PC-3 (cell line): Measurements from ENCODE around the gene ORMDL3. TPM values are rescaled to one million over a fixed set of nuclear protein-coding genes. Genes with fewer than 3 reads are reported as not detected.

Experiments used
- ATAC-seq: fragments of 200-7000 bp; cut with Tn5 transposase; 2 replicates; pipeline ENCODE4 v1.9.1; 2020; ENCODE audit warnings: mild to moderate bottlenecking, moderate library complexity
- BruUV-seq: library from RNA; stranded (reverse); fragments of 400-500 nt; replicated peaks from 2 replicates; lab custom pipeline; 2021; lab: Mats Ljungman, UMichigan
- CTCF ChIA-PET: fragments of 300-600 bp; sonication (Branson Sonifier 250); formaldehyde crosslinking; loops from one replicate; lab custom pipeline; 2022; ENCODE audit warnings: antibody characterized with exemption; lab: Charles Lee
- POLR2A ChIA-PET: fragments of 300-600 bp; sonication (Branson Sonifier 250); formaldehyde crosslinking; loops from one replicate; lab custom pipeline; 2022; ENCODE audit warnings: antibody characterized with exemption; ENCODE audit not compliant: unreplicated experiment; lab: Charles Lee
- DNase-seq: peaks from one replicate; pipeline ENCODE4 v3.0.0-alpha.2; 2015
- H2AFZ ChIP-seq: fragments of 300-600 bp; sonication (generic); 2 replicates; pipeline ENCODE4 v1.6.0; 2016; ENCODE audit warnings: antibody characterized with exemption, low read length
- H3F3A ChIP-seq: fragments of 300-600 bp; sonication (generic); one replicate; pipeline ENCODE4 v1.6.0; 2017; ENCODE audit warnings: antibody characterized with exemption, low read length, control low read depth, mild to moderate bottlenecking; ENCODE audit not compliant: unreplicated experiment
- H3K27ac ChIP-seq: fragments of 300-600 bp; sonication (generic); 2 replicates; pipeline ENCODE4 v1.5.1; 2016; ENCODE audit warnings: mild to moderate bottlenecking, low read length
- H3K27me3 ChIP-seq: fragments of 300-600 bp; sonication (generic); 2 replicates; pipeline ENCODE4 v1.6.1; 2016; ENCODE audit warnings: low read length, mixed read lengths
- H3K36me3 ChIP-seq: fragments of 300-600 bp; sonication (generic); 2 replicates; pipeline ENCODE4 v1.6.1; 2016; ENCODE audit warnings: low read depth, mixed run types, low read length, mixed read lengths
- H3K4me1 ChIP-seq: fragments of 300-600 bp; sonication (generic); 2 replicates; pipeline ENCODE4 v1.5.1; 2016; ENCODE audit warnings: low read length; ENCODE audit not compliant: insufficient read depth
- H3K4me2 ChIP-seq: fragments of 300-600 bp; sonication (generic); 2 replicates; pipeline ENCODE4 v1.6.0; 2016; ENCODE audit warnings: low read length
- H3K4me3 ChIP-seq: fragments of 300-600 bp; sonication (generic); 2 replicates; pipeline ENCODE4 v1.5.1; 2016; ENCODE audit warnings: mild to moderate bottlenecking, low read length, mixed read lengths
- H3K79me2 ChIP-seq: fragments of 300-600 bp; sonication (generic); 2 replicates; pipeline ENCODE4 v1.6.1; 2017; ENCODE audit warnings: low read length, mixed read lengths
- H3K9ac ChIP-seq: fragments of 300-600 bp; sonication (generic); 2 replicates; pipeline ENCODE4 v1.6.0; 2016; ENCODE audit warnings: mild to moderate bottlenecking, low read length
- H3K9me2 ChIP-seq: fragments of 300-600 bp; sonication (generic); replicated peaks from 2 replicates; pipeline ENCODE4 v1.6.1; 2016; ENCODE audit warnings: mixed run types, low read length, mixed read lengths
- H3K9me3 ChIP-seq: fragments of 300-600 bp; sonication (generic); 2 replicates; pipeline ENCODE4 v1.6.1; 2016; ENCODE audit warnings: low read length, mixed read lengths
- H4K20me1 ChIP-seq: fragments of 300-600 bp; sonication (generic); 2 replicates; pipeline ENCODE4 v1.6.1; 2016; ENCODE audit warnings: low read length, mixed read lengths
- CTCF ChIP-seq: fragments of 300-600 bp; sonication (generic); conservative IDR thresholded peaks from 2 replicates; pipeline ENCODE4 v1.5.1; 2017; ENCODE audit warnings: antibody characterized with exemption, low read depth, mild to moderate bottlenecking, low read length
- EZH2 ChIP-seq: fragments of 300-600 bp; sonication (generic); IDR thresholded peaks from one replicate; pipeline ENCODE4 v1.6.1; 2017; ENCODE audit warnings: antibody characterized with exemption, mild to moderate bottlenecking, low read length; ENCODE audit not compliant: unreplicated experiment
- EZH2phosphoT487 ChIP-seq: fragments of 300-600 bp; sonication (generic); IDR thresholded peaks from 2 replicates; pipeline ENCODE4 v1.6.1; 2018; ENCODE audit warnings: mild to moderate bottlenecking, antibody characterized with exemption, low read length, borderline replicate concordance
- intact Hi-C: fragments of 100-400 bp; cut with micrococcal nuclease; formaldehyde crosslinking; loops from 2 replicates; pipeline ENCODE4 v1.9.0; 2023
- total RNA-seq: library from RNA; depleted of rRNA; stranded (reverse); fragments of >200 nt; gene quantifications from 2 replicates; pipeline ENCODE4 v1.2.3, GENCODE V29; 2014

ORMDL3 gene
- total RNA-seq, 1 experiment from 2014 or later: 27.4 TPM

GRCh38 chr17:39971076-39971603 lies 43.7 kb upstream of the ORMDL3 start:
- Histone ChIP-seq H3K9me2 (no peaks in the 10 kb centered on the region), H3K79me2 (no peaks in the 10 kb centered on the region), H4K20me1 (no peaks in the 10 kb centered on the region), H3K27ac (no peak overlapping the region), H3K27me3 (no peaks in the 10 kb centered on the region), H3F3A (no peaks in the 10 kb centered on the region), H3K4me3 (no peak overlapping the region), H3K9me3 (no peaks in the 10 kb centered on the region), H3K4me2 (no peak overlapping the region), H2AFZ (no peak overlapping the region), H3K9ac (no peak overlapping the region), H3K36me3 (no peaks in the 10 kb centered on the region), H3K4me1 (no peaks in the 10 kb centered on the region)
- intact Hi-C loops: no loop called here
- ATAC-seq: no peak
- ChIA-PET POLR2A (no interaction called here), CTCF (no interaction called here)
- no TSS peak for BruUV-seq
- no peak for DNase-seq
- TF ChIP-seq EZH2phosphoT487 (no peak), CTCF (no peak), EZH2 (no peak)

GRCh38 chr17:39970157-39970692 lies 42.8 kb upstream of the ORMDL3 start:
- POLR2A ChIA-PET: no interaction called here
- CTCF ChIA-PET: no interaction called here
- no TSS peak for BruUV-seq

More at GRCh38 chr17:39970157-39970692, 42.8 kb upstream of the ORMDL3 start:
- DNase-seq (no peak), ATAC-seq (no peak)
- no peaks in the 10 kb centered on the region for H3K9me3 ChIP-seq
- TF ChIP-seq EZH2phosphoT487: no peak
- TF ChIP-seq CTCF: no peak
- TF ChIP-seq EZH2: no peak
- no peak overlapping the region for H3K4me2 ChIP-seq
- H3K27ac ChIP-seq: no peak overlapping the region
- no peaks in the 10 kb centered on the region for H4K20me1 ChIP-seq
- H3K9ac ChIP-seq: no peak overlapping the region
- H3F3A ChIP-seq: no peaks in the 10 kb centered on the region
- no peaks in the 10 kb centered on the region for H3K4me1 ChIP-seq
- H3K36me3 ChIP-seq: no peaks in the 10 kb centered on the region
- no peaks in the 10 kb centered on the region for H3K79me2 ChIP-seq
- no peaks in the 10 kb centered on the region for H3K9me2 ChIP-seq
- H3K27me3 ChIP-seq: no peaks in the 10 kb centered on the region
- no peak overlapping the region for H2AFZ ChIP-seq
- intact Hi-C loops: no loop called here
- H3K4me3 ChIP-seq: no peak overlapping the region
